Measurements from ENCODE around the gene THOC6.
"Not testable (repeated sequence)": the region's sequence is repeated elsewhere in the genome, so short reads cannot be mapped to it uniquely, and the experiment has no call there.

THOC6 gene

DNA sequence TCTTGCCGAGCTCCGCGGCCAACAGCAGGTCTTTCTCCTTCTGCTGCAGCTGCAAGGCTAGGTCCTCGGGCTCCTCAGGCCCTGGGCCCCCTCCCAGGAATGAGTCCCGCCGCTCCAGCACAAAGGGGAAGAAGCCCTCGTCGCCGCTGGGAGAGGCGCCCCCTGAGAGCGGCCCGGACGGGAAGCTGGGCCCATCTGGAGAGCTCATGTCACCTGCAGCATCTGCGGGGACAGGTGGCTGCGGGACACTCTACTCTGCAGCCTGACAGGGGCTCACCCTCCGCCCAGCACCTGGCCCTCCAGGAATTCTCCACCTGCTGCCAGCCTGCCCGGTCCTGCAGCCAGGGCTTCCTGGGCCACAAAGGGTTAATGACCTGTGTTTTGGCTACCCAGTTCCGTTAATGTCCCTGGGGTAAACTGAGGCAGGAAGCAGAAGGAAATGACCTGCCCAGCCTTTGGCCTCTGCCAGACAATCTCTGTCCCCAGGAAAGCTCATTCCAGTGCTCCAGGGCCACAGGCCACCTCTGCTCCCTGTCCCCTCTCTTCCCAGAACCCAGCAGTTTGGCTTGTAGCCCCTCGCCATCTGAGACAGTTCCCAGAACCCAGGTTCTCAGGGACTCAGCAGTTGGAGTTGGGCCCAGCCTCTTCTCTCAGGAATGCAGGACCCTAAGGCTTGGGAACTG, 11.6 kb downstream of the THOC6 start:
- DNase-seq: no peak

DNA sequence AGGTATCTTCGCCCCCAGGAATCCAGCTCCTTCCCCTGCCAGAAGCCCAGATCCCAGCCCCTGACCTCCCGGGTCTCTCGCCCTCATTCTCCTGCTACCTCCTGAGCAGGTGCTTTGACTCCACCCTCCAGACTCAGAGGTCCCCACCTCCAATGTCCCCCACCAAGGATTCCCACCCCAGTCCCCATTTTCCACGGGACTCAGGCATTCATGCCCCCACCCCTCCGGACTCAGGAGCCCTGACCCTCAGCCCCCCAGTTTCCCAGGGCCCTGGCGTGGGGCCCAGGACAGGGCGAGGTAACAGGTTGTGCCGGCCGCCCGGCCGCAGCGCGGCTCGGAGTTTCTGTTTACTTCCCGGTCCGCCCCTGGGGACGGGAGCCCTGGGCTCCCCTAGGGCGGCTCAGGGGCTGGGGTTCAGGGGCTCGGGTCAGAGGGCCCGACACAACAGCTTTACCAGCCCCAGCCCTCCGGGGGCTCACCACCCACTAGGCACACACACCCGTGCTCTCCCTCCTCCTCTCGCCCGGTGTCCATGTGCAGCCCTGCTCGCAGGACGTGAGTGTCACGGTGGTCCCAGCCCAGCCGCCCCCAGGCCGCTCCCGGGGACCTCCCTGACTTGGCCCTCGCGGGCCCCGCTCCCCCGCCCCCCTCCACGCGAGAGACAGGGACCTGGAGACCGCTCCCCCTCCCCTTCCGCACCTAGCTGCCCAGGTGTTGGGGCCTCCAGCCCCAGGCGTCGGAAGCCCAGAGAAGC, 12.3 kb downstream of the THOC6 start:
- DNase-seq: no peak

DNA sequence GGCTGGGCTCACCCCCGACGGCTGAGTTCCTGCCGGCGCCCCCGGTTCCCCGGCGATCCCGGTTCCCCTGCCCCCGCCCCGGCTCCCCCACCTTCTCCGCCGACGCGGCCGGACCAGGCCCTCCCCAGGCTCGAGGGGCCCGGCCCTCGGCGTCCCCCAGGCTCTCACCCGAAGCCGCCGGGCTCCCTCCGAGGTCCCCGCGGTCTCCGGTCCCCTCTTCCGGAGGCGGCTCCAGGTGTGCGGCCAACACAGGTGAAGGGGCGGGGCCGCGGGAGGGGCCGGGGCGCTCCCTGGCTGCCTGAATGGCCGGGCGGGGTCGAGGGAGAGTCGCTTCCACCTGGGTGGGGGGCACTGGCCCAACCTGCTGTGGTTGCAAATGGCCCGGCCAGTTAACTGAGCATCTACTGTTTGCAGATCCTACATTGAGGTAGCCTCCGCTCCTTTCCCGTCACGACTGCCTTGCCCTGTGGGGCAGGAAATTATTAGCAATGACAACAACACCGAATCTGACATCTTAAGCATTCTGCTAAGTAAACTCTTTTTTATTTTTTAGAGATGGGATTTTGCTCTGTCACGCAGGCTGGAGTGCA, 13.0 kb downstream of the THOC6 start, which contains the start of gene BICDL2:
TSS of gene BICDL2 (minus strand) at position 219 of the 590 bp plus-strand sequence. CDS start 1,448 bp downstream, outside the sequence.
- DNase-seq: peak; percentile 35

DNA sequence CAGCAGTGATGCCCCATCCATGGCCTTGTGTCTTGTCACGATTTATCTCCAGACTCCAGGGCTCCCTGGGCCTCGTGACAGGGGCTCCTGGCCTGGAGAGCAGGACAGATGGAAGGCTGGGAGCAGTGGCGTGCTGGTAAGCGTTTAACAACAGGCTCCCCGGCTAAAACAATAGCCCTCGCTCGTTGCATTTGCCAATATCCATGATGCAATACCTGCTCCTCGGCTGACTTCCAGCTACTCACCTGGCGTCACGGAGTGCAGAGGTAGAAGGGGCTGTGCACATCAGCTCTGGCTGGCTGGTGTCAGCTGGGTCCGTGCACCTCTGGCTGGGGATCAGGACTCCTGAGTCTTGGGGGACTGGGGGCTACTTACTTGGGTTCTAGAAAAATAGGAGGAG, 14.4 kb downstream of the THOC6 start:
- DNase-seq: peak; percentile 15

DNA sequence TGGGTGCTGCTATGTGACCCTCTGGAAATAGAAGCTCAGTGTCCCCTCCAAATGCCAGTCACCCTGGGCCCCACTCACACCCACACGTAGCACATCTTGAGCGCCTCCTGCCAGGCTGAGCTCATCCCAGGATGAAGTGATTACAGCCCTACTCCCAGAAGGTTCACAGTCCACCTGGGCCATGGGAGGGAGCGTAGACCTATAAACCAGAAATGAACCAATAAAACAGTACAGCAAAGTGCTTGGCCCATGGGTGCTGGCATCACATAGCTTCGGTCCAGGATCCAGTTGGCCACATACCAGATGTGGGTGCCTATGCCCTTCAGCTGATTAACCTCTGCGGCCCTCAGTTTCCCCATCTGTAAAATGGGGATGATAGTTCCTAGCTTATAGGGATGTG, 15.1 kb downstream of the THOC6 start:
- no peak for DNase-seq

DNA sequence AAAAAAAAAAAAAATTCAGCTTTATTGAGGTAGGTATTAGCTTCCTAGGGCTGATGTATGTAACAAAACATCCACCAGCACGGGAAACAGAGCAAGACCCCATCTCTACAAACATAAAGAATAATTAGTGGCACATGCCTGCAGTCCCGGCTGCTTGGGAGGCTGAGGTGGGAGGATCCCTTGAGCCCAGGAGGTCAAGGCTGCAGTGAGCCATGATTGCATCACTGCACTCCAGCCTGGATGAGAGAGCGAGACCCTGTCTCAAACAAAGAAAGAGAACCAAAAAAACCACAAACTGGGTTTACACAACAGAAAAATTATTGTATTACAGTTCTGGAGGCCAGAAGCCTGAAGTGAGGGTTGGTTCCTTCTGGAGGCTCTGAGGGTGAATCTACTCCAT, 18.5 kb downstream of the THOC6 start:
- DNase-seq: no peak

DNA sequence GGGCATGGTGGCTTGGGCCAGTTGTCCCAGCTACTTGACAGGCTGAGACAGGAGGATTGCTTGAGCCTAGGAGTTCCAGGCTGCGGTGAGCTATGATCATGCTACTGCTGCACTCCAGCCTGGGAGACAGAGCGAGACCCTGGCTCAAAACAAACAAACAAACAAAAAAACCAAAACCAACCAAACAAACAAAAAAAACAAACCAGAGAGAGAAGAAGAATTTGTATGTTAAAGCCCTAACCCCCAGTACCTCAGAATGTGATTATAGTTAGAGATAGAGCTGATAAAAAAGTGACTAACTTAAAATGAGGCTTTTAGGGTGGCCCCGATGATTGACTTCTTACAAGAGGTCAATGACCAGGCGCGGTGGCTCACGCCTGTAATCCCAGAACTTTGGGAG, 20.9 kb downstream of the THOC6 start:
- no peak for DNase-seq

DNA sequence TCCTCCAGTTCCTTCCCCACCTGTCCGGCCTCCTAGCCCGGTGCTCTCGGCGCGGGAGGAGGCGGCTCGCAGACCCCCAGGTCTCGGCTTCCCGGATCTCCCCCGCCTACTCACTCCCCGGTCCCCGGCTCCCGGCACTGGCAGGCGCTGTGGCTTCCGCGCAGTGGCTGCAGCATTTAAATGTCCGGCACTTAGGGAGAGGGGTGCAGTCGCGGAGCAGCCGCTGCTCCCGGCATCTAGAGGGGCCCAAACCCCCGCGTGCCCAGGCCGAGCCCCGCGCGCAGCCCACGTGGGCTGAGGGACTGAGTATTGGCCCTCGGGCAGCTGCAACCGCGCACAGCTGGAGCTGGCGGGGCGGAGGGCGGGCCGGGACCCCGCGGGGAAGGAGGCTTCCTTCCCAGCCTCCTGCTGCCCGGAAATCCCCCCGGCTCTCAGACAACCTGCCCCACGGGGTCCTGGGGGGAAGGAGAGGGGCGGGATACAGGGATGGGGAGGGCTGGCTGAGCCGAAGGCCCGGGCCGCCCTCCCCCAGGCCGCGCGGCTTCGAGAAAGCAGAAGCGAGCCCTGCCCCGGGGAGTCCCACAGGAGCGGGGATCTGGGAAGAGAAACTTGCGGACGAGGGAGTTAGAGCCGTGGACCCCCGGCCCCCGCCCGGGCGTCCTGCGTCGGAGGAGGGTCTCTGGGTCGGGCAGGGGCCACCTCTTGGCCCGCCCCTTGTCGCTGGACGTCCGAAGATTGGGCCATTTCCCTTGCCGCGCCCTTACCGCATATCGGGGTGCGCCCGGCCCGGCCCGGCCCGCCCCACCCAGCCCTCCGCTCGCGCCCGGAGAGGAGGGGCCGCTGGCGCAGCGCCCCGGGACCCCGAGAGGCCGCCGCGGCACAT, 22.2 kb downstream of the THOC6 start, which contains the start of gene MMP25:
TSS of gene MMP25 (plus strand) at position 804 of the 883 bp plus-strand sequence. CDS start 357 bp downstream, outside the sequence.
- no peak for DNase-seq

DNA sequence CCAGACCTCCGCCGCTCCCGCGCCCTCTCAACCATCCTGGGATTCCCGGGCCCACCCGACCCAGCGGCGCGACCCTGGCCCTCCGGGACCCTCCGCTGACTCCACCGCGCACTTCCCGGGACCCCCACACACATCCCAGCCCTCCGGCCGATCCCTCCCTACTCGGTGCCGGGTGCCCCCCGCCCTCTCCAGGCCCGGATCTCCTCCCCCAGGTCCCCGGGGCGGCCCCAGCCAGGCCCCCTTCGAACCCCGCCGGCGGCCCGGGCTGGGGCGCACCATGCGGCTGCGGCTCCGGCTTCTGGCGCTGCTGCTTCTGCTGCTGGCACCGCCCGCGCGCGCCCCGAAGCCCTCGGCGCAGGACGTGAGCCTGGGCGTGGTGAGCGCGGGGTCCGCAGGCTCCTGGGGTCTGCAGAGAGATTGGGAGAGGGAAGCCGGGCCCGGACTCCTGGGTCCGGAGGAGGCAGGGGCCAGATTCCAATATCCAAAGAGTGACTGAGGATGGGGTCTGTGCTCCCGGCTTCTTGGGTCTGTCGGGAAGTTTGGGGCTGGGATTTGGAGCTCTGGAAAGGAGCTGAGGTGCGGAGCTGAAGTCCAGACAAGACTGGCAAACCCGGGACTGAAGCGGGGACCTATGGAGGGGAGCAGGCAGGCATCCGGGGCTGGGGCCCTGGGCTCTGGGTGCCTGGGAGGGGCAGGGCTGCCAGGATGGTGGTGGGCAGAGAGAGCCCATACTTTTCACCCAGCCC, 23.0 kb downstream of the THOC6 start:
- no peak for DNase-seq

DNA sequence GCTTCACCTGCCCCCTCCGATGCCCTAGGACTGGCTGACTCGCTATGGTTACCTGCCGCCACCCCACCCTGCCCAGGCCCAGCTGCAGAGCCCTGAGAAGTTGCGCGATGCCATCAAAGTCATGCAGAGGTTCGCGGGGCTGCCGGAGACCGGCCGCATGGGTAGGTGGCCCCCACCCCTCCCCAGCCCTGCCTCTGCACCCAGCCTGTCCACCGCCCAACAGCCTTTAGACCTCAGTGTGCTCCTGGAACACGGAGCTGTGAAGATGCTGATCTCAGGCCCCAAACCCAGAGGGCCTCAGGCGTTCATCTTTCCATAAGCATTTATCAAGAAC, 23.5 kb downstream of the THOC6 start:
- no peak for DNase-seq

DNA sequence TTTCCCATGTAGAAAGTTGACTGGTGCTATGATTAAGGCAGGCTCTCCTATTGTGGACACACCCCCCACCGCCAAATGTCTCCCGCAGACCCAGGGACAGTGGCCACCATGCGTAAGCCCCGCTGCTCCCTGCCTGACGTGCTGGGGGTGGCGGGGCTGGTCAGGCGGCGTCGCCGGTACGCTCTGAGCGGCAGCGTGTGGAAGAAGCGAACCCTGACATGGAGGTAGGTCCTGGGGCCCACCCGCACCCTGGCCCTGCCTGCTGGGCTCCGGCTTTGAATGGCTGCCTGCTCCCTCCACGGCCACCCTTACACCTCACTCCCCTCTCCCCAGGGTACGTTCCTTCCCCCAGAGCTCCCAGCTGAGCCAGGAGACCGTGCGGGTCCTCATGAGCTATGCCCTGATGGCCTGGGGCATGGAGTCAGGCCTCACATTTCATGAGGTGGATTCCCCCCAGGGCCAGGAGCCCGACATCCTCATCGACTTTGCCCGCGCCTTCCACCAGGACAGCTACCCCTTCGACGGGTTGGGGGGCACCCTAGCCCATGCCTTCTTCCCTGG, 26.2 kb downstream of the THOC6 start:
- no peak for DNase-seq

DNA sequence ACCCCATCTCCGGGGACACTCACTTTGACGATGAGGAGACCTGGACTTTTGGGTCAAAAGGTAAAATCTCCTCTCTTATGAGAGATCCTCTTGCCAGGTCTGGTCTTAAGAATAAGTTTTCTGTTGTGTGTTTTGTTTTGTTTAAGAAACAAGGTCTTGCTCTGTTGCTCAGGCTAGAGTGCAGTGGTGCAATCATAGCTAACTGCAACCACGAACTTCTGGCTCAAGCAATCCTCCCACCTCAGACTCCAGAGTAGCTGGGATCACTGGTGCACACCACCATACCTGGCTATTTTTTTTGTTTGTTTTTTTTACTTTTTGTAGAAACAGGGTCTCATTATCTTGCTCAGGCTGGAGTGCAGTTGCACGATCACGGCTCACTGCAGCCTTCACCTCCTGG, 26.7 kb downstream of the THOC6 start:
- DNase-seq: no peak

DNA sequence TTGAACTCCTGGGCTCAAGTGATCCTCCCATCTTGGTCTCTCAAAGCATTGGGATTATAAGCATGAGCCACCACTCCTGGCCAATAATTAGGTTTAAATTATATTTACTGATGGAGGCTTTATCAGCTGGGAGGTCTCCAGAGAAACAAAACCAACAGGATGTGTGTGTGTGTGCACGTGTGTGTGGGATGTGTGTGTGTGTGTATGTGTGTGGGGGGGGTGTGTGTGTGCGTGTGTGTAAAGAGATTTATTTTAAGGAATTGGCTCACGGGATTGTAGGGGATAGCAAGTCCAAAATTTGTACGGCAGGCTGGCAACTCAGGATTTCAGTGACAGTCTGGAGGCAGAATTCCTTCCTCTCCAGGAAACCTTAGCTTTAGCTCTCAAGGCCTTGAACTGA, 27.2 kb downstream of the THOC6 start:
- DNase-seq: no peak

DNA sequence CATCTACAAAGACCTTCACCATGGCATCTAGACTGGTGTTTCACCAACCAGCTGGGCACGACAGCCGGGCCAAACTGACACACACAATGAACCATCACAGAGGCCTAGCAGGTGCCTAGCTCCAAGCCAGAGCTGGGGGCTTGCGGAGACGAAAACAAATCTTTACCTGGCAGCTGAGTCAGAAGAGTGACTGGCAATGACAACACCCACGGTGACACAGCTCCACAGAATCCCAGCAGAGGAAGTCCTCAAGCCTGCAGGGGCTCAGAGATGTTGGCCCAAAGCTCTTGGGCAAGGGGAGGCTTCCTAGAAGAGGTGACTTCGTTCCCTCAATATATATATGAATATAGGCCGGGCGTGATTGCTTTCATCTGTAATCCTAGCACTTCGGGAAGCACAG, 27.7 kb downstream of the THOC6 start:
- DNase-seq: no peak

DNA sequence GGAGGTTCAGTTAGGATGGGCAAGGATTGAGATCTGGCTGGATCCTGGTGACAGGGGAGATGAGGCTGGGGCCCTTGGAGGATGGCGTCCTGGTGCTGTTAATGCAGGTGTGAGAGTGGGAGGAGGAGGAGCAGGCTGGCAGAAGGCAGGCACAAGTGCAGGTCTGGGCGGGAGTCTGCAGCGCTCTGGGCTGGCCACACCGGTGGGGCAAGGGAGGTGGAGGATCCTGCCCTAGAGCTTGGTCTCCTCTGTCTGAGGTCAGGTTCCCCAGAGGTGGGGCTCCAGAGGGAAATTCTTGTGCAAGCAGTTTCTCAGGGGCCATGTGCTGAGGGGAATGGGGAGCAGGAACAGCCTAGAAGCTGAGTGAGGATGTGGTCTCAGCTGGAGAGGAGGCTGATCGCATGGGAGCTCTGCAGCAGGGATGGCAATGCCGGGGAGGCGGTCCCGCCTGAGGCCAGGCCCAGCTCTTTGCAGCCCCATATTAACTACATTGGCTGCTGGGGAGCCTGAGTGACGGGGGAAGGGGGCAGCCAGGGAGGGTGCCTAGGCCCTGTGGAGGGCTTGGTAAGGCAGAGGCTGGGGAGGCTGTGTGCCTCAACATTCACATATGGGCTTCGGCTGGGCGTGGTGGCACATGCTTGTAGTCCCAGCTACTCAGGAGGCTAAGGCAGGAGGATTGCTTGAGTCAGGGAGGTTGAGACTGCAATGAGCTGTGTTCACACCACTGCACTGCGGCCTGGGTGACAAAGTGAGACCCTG, 28.9 kb downstream of the THOC6 start:
- DNase-seq: not testable (repeated sequence)

DNA sequence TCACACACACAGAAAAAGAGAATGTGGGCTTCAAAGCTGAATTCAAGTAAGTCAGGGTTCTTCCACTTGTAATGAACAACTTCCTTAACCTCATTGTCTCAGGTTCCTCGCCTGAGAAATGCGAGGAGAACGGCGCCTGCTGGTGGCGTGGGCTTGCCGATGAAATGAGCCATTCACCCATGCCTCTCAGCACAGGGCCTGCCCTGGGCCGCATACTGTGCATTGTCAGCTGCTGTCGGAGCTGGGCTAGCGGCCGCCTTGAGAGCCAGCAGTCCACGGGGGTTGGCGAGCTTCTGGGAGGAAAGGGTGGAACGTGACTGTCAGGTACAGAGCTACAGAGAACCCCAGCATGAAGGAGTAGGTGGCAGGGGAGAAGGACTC, 29.5 kb downstream of the THOC6 start:
- not testable (repeated sequence) for DNase-seq

DNA sequence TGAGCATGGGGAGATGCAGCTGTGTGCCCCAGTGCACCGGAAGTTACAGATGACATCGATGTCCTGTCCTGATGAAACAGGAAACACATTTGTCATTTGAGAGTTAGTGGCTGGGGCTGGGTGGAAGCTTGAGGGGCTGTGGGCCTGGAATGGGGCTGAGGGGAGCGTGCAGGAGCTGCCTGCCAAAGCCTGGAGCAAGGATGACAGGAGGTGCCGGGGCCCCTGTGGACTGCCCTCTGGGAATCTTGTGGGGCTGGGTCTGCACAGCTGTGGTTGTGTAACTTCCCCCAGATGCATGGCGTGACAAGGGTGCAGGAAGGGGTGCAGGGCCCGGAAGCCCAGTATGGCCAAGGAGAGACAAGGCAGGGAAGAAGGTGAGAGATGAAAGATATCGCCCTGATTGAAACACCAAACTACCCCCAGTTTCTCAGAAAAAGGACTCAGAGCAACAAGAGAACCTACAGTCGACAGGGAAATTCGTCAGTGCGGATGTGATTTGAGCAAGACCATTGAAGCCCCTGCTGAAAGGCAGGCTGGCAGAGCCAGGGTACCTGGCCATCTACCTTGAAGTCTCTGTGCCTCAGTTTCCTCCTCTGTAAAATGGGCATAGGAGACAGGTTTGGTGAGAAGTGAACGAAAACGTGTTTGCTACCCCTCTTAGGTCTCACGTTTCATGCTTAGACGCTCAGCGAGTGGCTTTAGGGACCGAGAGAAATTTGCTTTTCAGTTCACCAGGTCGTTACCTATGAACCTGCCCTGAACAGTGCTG, 31.3 kb downstream of the THOC6 start:
- no peak for DNase-seq

DNA sequence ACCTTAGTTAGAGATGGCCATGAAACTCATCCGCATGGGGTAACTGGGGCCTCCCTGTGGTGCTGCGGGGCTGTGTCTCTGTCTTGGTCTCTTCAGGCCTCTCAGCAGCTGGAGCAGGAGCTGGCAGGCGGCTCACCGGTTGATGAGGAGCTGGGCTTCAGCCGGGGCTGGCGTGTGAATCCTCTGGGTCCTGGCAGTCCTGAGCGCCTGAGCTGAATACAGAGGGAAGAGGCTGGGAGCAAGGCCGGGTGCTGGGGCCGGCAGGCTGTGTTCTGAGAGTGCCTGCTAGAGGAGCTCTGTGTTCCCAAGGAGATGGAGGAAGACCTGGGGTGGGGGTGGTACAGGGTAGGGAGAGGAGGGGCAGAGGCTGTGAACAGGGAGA, 31.9 kb downstream of the THOC6 start:
- not testable (repeated sequence) for DNase-seq

DNA sequence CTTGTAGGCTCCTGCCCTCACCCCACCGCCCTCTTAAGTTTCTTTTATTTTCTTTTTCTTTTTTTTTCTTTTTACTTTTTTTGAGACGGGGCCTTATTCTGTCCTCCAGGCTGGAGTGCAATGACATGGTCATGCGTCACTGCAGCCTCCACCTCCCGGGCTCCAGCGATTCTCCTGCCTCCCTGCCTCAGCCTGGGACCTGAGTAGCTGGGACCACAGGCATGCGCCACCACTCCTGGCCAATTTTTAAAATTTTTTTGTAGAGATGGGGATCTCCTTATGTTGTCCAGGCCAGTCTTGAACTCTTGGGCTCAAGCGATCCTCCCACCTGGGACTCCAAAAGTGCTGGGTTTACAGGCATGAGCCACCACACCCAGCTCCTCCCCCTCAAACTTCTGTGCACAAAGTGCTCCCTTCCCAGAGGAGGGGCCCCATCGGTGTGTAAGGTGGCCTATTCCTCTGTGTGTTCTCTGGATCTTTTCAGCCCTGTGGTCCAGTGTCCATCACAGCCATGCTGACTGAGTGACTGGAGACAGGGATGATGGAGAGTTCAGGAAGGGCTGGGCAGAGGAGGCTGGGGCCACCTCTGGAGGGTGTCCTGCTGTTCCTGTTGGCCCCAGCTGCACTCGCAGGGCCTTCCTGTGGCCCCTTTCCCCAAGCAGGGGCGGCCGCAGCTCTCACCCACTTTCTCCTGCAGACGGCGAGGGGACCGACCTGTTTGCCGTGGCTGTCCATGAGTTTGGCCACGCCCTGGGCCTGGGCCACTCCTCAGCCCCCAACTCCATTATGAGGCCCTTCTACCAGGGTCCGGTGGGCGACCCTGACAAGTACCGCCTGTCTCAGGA, 32.7 kb downstream of the THOC6 start:
- DNase-seq: no peak

All from NCI-H510A treated with DMSO at 0.1 percent for 48 hours (cell line).